Stomach smooth muscle (tissue), 2 donors: ENCODE data around the gene CNTLN.

ENCODE experiments used
- H3K27ac ChIP-seq: one replicate; pipeline ENCODE4 v1.7.0; 2013; ENCODE audit warnings: mild to moderate bottlenecking, low read length, inconsistent platforms
- H3K27me3 ChIP-seq, 2 donors: one replicate each; pipeline ENCODE4 v1.7.0; 2013; ENCODE audit warnings: low read length in 2 of 2; ENCODE audit not compliant: insufficient read depth in 2 of 2, control insufficient read depth in 1 of 2
- H3K36me3 ChIP-seq, 2 donors: one replicate each; pipeline ENCODE4 v1.7.0; 2013; ENCODE audit warnings: low read length in 2 of 2; ENCODE audit not compliant: control insufficient read depth in 2 of 2, insufficient read depth in 2 of 2
- H3K4me1 ChIP-seq: one replicate; pipeline ENCODE4 v1.7.0; 2013; ENCODE audit warnings: low read length; ENCODE audit not compliant: control insufficient read depth, insufficient read depth
- H3K4me3 ChIP-seq, 2 donors: one replicate each; pipeline ENCODE4 v1.7.0; 2013; ENCODE audit warnings: low read length in 2 of 2
- H3K9ac ChIP-seq, 2 donors: one replicate each; pipeline ENCODE4 v1.7.0; 2013; ENCODE audit warnings: low read length in 2 of 2, mild to moderate bottlenecking in 1 of 2
- H3K9me3 ChIP-seq, 2 donors: one replicate each; pipeline ENCODE4 v1.7.0; 2013; ENCODE audit warnings: low read length in 2 of 2; ENCODE audit not compliant: control insufficient read depth in 2 of 2
- donor health status: healthy.
- donor health status: Pancreatic carcinoma.

CNTLN gene

DNA sequence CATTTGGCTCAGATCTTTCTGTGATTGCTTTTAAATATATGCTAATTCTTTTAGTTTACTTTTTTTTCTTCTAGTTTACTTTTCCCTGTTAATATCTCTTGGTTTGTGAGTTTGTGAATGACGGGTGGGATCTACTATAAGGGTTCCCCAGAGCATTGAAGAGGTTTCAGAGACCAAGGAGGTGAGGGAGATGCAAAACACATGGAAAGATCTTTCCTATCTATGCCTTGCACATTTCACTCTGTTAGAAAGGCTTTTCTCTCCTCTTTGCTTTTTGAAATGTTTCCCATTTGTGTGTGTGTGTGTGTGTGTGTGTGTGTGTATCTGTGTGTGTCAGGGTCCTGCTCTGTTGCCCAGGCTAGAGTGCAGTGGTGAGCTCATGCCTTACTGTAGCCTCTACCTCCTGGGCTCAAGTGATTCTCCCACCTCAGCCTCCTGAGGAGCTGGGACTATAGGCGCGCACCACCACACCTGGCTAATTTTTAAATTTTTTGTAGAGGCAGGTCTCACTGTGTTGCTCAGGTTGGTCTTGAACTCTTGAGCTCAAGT is 50.7 kb downstream of the CNTLN start:
- Histone ChIP-seq H3K36me3 (no peaks in the 10 kb centered on the region), H3K4me3 (no peak overlapping the region), H3K9me3 (no peaks in the 10 kb centered on the region), H3K9ac (no peak overlapping the region), H3K27ac (no peak overlapping the region), H3K27me3 (no peaks in the 10 kb centered on the region), H3K4me1 (no peaks in the 10 kb centered on the region)

DNA sequence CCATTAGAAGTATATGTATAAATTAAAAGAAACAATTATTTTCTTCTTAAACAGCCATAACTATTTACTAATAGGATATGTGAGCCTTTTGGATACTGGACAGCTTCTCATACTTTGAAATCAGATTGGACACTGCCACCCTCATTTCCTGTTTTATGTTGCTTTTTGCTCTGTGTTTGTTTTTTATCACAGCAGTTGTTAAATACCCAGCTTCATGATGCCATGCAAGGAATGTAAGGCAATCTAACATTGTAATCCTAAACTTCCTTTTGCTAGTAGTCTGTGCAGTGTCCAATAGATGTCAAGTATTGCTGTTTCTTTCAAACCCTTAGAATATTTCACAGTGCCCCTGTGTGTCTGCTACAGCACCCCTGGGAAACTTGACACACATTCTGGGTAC is 56.2 kb downstream of the CNTLN start:
- no peak overlapping the region for H3K4me3 ChIP-seq
- no peaks in the 10 kb centered on the region for H3K27me3 ChIP-seq
- H3K4me1 ChIP-seq = no peaks in the 10 kb centered on the region
- no peak overlapping the region for H3K27ac ChIP-seq
- H3K9ac ChIP-seq = no peak overlapping the region
- no peaks in the 10 kb centered on the region for H3K9me3 ChIP-seq
- H3K36me3 ChIP-seq = no peaks in the 10 kb centered on the region

DNA sequence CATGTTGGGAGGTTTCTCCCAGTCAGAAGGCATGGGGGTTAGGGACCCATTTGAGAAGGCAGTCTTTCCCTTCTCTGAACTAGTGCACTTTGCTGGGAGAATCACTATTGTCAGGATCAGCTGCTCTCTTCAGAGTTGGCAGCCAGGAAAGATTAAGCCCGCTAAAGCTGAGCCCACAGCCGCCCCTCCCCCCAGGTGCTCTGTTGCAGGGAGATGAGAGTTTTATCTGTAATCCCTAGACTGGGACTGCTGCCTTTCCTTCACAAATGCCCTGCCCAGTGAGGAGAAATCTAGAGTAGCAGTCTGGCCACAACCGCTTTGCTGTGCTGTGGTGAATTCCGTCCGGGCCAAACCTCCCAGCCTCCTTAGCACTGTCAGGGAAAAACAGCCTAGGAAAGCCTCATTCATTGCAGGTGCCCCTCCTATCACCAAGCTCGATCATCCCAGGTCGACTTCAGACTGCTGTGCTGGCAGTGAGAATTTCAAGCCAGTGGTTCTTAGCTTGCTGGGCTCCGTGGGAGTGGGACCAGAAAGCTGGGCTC is 69.8 kb downstream of the CNTLN start:
- Histone ChIP-seq H3K9me3 (peaks cover 0 to 4% of the 10 kb centered on the region in 2 donors), H3K4me1 (no peaks in the 10 kb centered on the region), H3K36me3 (no peaks in the 10 kb centered on the region), H3K27me3 (no peaks in the 10 kb centered on the region), H3K9ac (no peak overlapping the region), H3K4me3 (no peak overlapping the region), H3K27ac (no peak overlapping the region)

DNA sequence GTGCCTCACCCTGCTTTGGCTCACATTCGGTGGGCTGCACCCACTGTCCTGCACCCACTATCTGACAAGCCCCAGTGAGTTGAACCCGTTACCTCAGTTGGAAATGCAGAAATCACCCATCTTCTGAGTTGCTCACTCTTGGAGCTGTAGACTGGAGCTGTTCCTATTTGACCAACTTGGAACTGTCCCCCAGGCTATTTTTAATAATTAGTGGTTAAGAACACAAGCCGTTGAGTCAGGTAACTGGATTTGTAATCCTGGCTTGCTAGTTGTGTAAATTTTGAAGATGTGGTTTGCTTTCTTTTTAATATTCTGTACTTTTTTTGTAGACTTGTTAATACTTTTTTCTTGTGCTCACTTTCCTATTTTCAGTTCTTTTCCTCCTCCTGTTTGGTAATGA is 81.2 kb downstream of the CNTLN start:
- Histone ChIP-seq H3K27ac (no peak overlapping the region), H3K36me3 (no peaks in the 10 kb centered on the region), H3K9ac (no peak overlapping the region), H3K27me3 (no peaks in the 10 kb centered on the region), H3K4me3 (no peak overlapping the region), H3K4me1 (no peaks in the 10 kb centered on the region), H3K9me3 (no peaks in the 10 kb centered on the region)

- no peak overlapping the region for H3K27ac ChIP-seq
- no peaks in the 10 kb centered on the region for H3K4me1 ChIP-seq
- no peak overlapping the region for H3K4me3 ChIP-seq
- no peaks in the 10 kb centered on the region for H3K36me3 ChIP-seq
- H3K27me3 ChIP-seq = no peaks in the 10 kb centered on the region
- no peak overlapping the region for H3K9ac ChIP-seq
- H3K9me3 ChIP-seq = no peaks in the 10 kb centered on the region
These were observed 81.8 kb downstream of the CNTLN start for GRCh38 chr9:17216646-17217045.

DNA sequence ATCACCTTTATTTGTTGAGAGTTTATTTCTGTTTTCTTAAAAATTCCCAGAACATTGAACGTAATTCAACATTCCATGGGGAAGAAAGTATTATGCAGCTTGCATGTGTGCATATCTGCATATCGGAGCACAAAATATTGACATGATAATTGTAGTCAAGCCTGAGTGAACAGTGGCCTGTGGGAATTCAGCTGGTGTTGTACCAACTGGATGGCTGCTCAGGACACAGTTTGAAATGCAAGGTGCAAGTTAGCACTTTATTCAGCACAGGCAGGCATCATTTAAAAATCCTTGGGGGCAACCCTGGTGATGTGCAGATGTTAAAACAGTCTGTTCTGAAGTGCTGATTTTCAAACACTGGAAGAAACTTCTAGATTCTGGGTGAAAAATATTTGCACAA is 82.4 kb downstream of the CNTLN start:
- no peaks in the 10 kb centered on the region for H3K4me1 ChIP-seq

GRCh38 chr9:17219261-17219660 is 84.4 kb downstream of the CNTLN start:
- Histone ChIP-seq H3K27me3 (no peaks in the 10 kb centered on the region), H3K4me1 (no peaks in the 10 kb centered on the region), H3K36me3 (no peaks in the 10 kb centered on the region), H3K27ac (no peak overlapping the region), H3K9ac (no peak overlapping the region), H3K4me3 (no peak overlapping the region), H3K9me3 (no peaks in the 10 kb centered on the region)

More for the DNA sequence above, 82.4 kb downstream of the CNTLN start:
- Histone ChIP-seq H3K9ac (no peak overlapping the region), H3K9me3 (no peaks in the 10 kb centered on the region), H3K4me3 (no peak overlapping the region), H3K27me3 (no peaks in the 10 kb centered on the region), H3K27ac (no peak overlapping the region), H3K36me3 (no peaks in the 10 kb centered on the region)

GRCh38 chr9:17222932-17223331 is 88.1 kb downstream of the CNTLN start:
- H3K27ac ChIP-seq = no peak overlapping the region
- H3K27me3 ChIP-seq = no peaks in the 10 kb centered on the region
- no peaks in the 10 kb centered on the region for H3K4me1 ChIP-seq
- H3K9me3 ChIP-seq = no peaks in the 10 kb centered on the region
- no peaks in the 10 kb centered on the region for H3K36me3 ChIP-seq
- H3K9ac ChIP-seq = no peak overlapping the region
- H3K4me3 ChIP-seq = no peak overlapping the region

DNA sequence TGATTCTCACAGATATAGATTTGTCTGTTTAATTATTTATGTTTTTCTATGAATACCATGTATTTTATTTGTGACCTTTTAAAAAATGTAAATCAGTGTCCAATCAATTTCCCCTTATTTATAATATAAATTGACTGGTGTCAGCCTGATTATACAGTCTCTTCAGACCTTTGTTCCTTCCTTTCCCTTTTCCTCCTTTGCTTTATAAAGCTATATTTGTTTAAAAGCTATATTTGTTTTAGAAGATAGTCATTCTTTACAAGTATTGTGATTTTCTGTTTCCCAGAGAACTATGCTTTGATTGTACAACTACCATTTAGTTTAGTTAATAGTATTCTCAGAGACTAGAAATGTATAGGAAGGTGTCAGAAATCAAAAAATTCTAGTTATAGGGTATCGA is 90.6 kb downstream of the CNTLN start:
- H3K4me3 ChIP-seq = no peak overlapping the region
- H3K27me3 ChIP-seq = no peaks in the 10 kb centered on the region
- no peaks in the 10 kb centered on the region for H3K9me3 ChIP-seq
- H3K27ac ChIP-seq = no peak overlapping the region
- H3K36me3 ChIP-seq = no peaks in the 10 kb centered on the region
- H3K4me1 ChIP-seq = no peaks in the 10 kb centered on the region
- no peak overlapping the region for H3K9ac ChIP-seq

- H3K9me3 ChIP-seq = no peaks in the 10 kb centered on the region
- H3K9ac ChIP-seq = no peak overlapping the region
- no peak overlapping the region for H3K27ac ChIP-seq
- no peaks in the 10 kb centered on the region for H3K36me3 ChIP-seq
- H3K4me1 ChIP-seq = no peaks in the 10 kb centered on the region
- no peak overlapping the region for H3K4me3 ChIP-seq
- H3K27me3 ChIP-seq = no peaks in the 10 kb centered on the region
These were observed 95.2 kb downstream of the CNTLN start for GRCh38 chr9:17229945-17230560.

DNA sequence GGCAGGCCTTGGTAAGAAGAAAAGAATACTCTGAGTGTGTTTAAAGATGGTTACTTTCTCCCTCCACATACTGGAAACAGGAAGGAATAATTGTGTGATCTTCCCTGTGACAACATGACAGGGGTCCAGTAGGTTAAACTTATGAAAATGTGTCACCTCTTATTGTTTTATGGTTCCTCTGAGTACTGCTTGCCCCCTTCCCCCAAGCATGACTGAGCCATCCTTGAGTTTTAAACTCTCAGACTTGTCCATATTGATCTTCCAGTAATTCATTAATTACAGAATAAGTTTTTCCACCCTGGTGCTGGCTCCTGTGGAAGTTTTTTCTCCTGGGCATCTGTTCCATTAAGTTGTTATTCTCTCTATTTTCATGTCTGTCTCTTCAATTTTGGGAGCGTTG is 95.8 kb downstream of the CNTLN start:
- Histone ChIP-seq H3K4me1 (no peaks in the 10 kb centered on the region), H3K4me3 (no peak overlapping the region), H3K27ac (no peak overlapping the region), H3K9me3 (no peaks in the 10 kb centered on the region), H3K9ac (no peak overlapping the region), H3K36me3 (no peaks in the 10 kb centered on the region), H3K27me3 (no peaks in the 10 kb centered on the region)
